Activated T-cell treated with anti-CD3 and anti-CD28 coated beads, Interleukin-2, amount 50 U/mL, for 48 hours (primary cell): ENCODE data around the gene FAM186B.
"Not testable (repeated sequence)": the region's sequence is repeated elsewhere in the genome, so short reads cannot be mapped to it uniquely, and the experiment has no call there.

Experiments
- DNase-seq, 2 experiments: peaks; one replicate each; pipeline ENCODE4 v3.0.0-alpha.2; 2020

FAM186B gene

GRCh38 chr12:49635036-49635435 is 29.6 kb upstream of the FAM186B start:
- no peak for DNase-seq

GRCh38 chr12:49633703-49634345 is 28.4 kb upstream of the FAM186B start:
- no peak for DNase-seq

- no peak for DNase-seq
Observed at GRCh38 chr12:49632986-49633702, 27.7 kb upstream of the FAM186B start.

DNA sequence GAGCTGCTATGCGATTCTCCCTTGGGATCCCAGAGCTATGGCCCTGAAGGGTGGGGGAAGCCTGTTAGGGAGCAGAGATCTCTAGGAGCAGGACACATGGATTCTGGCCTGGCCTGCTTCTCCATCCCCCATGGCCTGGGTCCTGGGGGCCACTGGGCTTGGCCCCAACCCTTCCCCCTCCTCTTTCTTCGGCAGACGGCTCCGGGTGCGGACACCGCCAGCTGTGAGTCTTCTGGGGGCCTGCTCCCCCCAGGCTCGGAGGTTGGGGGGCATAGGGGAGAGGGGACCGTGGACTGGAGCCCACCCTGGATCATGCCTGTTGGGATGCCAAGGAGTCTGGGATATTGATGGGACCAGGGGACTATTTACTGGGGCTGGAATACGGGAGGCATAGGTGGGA is 27.0 kb upstream of the FAM186B start:
- no peak for DNase-seq

- DNase-seq = peak in 1 of 2 experiments; percentile 18
Observed at GRCh38 chr12:49631336-49631907, 26.0 kb upstream of the FAM186B start.

- DNase-seq = peak in 1 of 2 experiments; percentile 16
Observed at GRCh38 chr12:49627752-49628360, 22.4 kb upstream of the FAM186B start.

DNA sequence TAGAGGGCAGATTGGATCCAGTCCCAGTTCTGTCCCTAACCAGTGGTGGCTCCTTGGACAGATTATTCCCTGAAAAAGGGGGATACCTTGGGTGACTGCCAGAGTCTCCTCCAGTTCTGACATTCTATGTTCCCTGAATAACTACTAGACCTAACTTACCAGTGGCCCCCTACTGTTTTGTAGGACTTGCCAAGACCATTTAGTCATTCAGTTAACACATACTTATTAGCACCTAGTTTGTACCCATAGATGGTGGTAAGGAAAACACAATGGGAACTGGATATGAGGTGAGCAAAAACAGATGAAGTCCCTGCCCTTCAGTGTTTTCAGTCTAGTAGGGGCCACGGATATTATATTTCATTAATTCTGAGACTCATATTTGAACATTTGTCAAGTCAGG is 21.4 kb upstream of the FAM186B start:
- DNase-seq = no peak

DNA sequence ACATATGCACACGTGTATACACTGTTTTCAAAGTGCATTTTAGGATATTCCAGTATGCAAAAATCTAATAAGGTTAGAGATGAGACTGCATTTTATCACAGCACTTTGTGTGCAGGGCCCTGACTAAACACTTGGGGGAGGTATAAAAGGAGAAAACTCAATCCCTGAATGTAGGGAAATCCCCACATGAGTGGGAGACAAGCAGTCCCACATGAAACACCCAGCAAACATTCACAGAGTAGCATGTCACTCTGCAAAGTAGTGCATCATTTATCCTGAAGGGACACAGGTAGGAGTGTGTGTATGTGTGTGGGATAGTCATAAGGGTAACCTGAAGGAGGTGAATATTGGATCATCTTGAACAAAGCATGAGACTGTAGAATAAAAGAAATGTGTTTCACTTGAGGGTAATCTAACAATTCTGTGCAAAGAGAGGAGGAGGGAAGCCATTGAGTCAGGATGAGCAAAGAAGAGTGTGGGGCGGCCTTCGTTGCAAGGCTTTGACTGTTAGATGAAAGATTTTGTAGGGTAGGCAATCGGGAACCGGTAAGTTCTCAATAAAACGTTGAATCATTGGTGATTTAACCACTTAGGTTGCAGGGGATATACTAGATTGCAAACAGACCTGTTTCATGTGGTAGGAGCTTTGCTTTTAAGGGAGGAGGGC is 20.9 kb upstream of the FAM186B start:
- DNase-seq = peak; percentile 18 to 36

DNA sequence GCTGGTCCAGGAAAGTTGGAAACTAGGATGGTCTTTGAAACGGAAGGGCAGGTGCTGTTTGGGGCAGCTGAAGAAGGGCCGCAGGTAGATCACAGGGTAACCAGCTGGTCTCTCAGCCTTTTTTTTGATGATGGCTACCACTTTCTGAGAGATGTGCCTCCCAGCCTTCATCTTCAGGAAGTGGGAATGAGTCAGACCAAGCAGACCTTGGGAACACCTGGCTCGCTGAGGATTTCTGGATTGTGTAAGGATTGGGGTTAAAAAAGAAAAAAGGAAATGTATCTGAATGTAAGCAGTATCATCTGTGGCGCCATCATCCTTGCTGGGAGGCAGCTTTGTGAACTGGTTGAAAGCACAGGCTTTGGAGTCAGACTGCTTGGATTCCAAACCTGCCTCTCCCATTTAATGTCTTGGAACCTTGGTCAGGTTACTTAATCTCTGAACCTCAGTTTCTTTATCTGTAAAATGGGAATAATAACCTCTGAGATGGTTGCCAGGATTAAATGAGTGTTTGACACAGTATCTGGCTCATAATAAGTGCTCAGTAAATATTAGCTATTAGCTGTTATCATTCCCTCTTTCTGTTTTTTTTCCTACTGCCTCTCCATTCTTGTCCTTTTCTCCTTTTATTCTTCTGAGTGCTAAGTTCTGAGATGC is 19.6 kb upstream of the FAM186B start:
- no peak for DNase-seq

GRCh38 chr12:49623142-49623904 is 17.9 kb upstream of the FAM186B start, which contains the start of gene PRPF40B:
PRPF40B (plus strand) TSS chr12:49623561; CDS start chr12:49623591, 30 bp downstream.
- DNase-seq = peak; percentile 87 to 90

DNA sequence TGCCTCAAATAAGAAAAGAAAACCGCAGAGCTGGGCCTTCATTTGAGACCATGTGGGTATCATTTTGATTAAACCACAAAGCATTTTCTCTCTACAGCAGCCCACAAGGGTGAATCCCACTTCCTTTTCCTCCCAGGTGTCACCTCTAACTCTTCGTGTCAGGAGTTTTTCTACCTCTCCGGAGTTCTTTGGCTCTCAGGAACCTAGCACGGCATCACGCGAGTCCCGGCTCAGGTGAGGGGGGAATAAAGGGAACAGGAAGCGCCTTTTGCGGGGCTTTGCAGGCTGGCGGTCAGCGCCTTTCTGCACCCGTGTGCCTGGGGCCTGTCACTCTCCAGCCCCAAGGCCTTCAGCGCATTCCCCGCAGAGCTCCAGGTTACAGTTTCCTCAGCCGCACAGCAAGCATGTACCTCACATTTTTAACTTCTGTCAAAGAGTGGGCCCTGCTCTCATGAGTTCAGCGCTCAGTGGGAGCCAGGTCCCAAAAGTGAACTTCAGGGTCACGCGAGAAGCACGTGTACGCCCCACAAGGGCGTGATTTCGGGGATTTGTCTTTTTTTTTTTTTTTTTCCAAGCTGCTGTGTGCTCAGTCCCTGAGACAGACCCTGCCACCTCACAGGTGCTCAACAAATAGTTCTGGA is 17.2 kb upstream of the FAM186B start:
- DNase-seq = peak; percentile 73 to 75

GRCh38 chr12:49621651-49622500 is 16.4 kb upstream of the FAM186B start:
- DNase-seq = no peak

DNA sequence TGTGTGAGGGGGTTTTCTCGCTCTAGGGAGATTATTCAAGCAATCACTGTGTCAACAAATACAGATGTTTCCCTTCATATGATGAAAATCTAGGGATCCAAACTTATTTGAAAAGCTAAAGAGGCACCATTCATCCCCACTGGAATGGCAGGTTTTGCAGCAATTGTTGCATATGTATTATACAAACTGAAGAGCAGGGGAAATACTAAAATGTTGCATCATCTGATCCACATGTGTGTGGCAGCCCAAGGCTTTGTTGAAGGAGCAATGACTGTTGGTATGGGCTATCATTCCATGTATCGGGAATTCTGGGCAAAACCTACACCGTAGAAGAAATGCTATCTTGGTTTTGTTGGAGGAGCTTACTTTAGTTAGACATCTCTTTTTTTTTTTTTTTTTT is 13.8 kb upstream of the FAM186B start:
- no peak for DNase-seq

DNA sequence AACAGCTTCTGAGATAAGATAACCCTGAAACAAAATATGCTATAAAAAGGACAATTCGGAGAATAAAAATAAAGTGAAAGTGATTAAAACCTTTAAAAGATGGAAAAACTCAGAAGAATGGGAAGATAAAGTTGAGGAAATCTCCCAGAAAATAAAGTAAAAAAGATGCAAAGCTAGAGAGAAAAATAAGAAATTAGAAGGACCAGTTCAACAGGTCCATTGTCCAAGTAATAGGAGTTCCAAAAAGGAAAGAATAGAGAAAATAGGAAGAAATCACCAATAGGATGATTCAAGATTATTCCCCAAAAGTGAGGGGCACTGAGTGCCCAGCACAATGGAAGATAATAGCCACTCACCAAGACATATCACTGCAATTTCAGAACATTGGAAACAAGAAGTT is 13.1 kb upstream of the FAM186B start:
- no peak for DNase-seq

DNA sequence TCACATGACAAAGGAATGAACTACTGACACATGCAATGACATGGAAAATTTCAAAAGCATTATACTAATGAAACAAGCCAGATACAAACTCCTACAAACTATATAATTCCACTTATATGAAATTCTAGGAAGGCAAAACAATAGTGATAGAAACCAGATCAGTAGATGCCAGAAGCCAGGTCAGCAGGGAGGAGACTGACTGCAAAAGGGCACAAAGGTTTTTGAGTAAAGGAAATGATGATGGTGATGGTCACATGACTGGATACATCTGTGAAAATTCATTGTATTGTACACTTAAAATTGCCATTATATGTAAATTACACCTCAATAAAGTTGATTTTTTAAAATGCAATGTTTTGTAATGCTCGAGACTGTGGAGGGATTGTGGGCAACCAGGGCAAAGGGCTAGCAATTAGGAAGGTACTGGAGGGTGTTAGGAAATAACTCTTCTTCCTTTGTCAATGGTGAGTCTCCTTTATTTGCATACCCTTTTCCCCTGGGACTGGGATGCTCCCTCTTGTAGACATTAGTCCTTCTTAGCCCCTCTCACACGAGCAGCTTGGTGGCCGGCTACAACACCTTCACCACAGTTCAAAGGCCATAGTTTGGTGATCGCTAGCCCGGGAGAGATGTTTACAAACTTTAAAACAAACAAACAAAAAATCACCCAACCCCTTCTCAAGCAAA is 11.2 kb upstream of the FAM186B start:
- no peak for DNase-seq

- no peak for DNase-seq
Observed at GRCh38 chr12:49615725-49616124, 10.3 kb upstream of the FAM186B start.

GRCh38 chr12:49612210-49612609 is 6.8 kb upstream of the FAM186B start:
- no peak for DNase-seq

DNA sequence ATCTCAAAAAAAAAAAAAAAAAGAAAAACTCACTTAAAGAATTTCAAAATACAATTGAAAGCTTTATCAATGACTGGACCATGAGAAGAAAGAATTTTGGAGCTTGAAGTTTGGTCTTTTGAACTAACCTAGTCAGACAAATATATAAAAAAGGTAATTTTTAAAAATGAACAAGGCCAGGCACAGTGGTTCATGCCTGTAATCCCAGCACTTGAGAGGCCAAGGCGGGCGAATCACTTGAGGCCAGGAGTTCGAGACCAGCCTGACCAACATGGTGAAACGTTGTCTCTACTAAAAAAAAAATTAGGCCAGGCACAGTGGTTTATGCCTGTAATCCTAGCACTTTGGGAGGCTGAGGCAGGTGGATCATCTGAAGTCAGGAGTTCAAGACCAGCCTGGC is 5.3 kb upstream of the FAM186B start:
- DNase-seq = not testable (repeated sequence)

GRCh38 chr12:49609875-49610154 is 4.4 kb upstream of the FAM186B start:
- DNase-seq = no peak
